ENCODE data around the gene CASZ1. TPM values are rescaled to one million over a fixed set of nuclear protein-coding genes. Genes with fewer than 3 reads are reported as not detected.

Gene CASZ1
- total and polyA plus RNA-seq, 10 donors: 0.73 to 14.5 (median 9.1) TPM

GRCh38 chr1:10775763-10776162 lies 20.7 kb downstream of the CASZ1 start:
- peaks cover 0 to 22% (median 0%) of the 10 kb centered on the region in 7 donors for H3K27me3 ChIP-seq (replicated peaks in 1 of 7)
- WGBS, 5 donors: 75 to 88% (median 81%) methylated on average over 9 of the region's 9 CpGs
- no peaks in the 10 kb centered on the region for H3K9me3 ChIP-seq
- no peak overlapping the region for H3K4me3 ChIP-seq
- TF ChIP-seq POLR2AphosphoS5 (IDR thresholded peaks at IDR 0.05): no peak
- TF ChIP-seq CTCF (IDR thresholded peaks at IDR 0.05 in 8 of 11, conservative IDR thresholded peaks at IDR 0.05 in 3 of 11): no peak
- TF ChIP-seq POLR2A (IDR thresholded peaks at IDR 0.05): no peak
- no peaks in the 10 kb centered on the region for H3K36me3 ChIP-seq
- H3K4me1 ChIP-seq: peaks cover 0 to 11% (median 0%) of the 10 kb centered on the region in 6 donors
- DNase-seq: peak; percentile 34
- intact Hi-C loops (cut with DNase I; ENCODE audit: low total_unique reads): no loop called here
- no peak overlapping the region for H3K27ac ChIP-seq

- Histone ChIP-seq H3K9me3 (no peaks in the 10 kb centered on the region), H3K4me1 (peaks cover 0 to 11% (median 0%) of the 10 kb centered on the region in 6 donors), H3K36me3 (no peaks in the 10 kb centered on the region), H3K27me3 (replicated peaks in 1 of 7) (peaks cover 0 to 25% (median 0%) of the 10 kb centered on the region in 7 donors), H3K27ac (no peak overlapping the region), H3K4me3 (no peak overlapping the region)
- WGBS, 5 donors: 82 to 96% (median 90%) methylated on average over 15 to 17 of the region's 17 CpGs
- intact Hi-C loops (cut with DNase I; ENCODE audit: low total_unique reads): no loop called here
- DNase-seq: peak; percentile 45
- TF ChIP-seq POLR2A (IDR thresholded peaks at IDR 0.05) (no peak), POLR2AphosphoS5 (IDR thresholded peaks at IDR 0.05) (no peak), CTCF (IDR thresholded peaks at IDR 0.05 in 8 of 11, conservative IDR thresholded peaks at IDR 0.05 in 3 of 11) (no peak)
Observed at GRCh38 chr1:10774615-10775310, 21.7 kb downstream of the CASZ1 start.

- intact Hi-C loops (cut with DNase I; ENCODE audit: low total_unique reads): no loop called here
- no peak overlapping the region for H3K27ac ChIP-seq
- H3K4me1 ChIP-seq: peaks cover 0 to 11% (median 0%) of the 10 kb centered on the region in 6 donors
- no peak overlapping the region for H3K4me3 ChIP-seq
- H3K36me3 ChIP-seq: no peaks in the 10 kb centered on the region
- no peaks in the 10 kb centered on the region for H3K9me3 ChIP-seq
- DNase-seq: peak; percentile 59
- WGBS, 5 donors: 75 to 86% (median 82%) methylated on average over 16 to 17 of the region's 17 CpGs
- TF ChIP-seq CTCF (IDR thresholded peaks at IDR 0.05 in 8 of 11, conservative IDR thresholded peaks at IDR 0.05 in 3 of 11) (no peak), POLR2A (IDR thresholded peaks at IDR 0.05) (no peak), POLR2AphosphoS5 (IDR thresholded peaks at IDR 0.05) (no peak)
- peaks cover 0 to 19% (median 0%) of the 10 kb centered on the region in 7 donors for H3K27me3 ChIP-seq (replicated peaks in 1 of 7)
Observed at GRCh38 chr1:10773851-10774614, 22.4 kb downstream of the CASZ1 start.

GRCh38 chr1:10773376-10773775 lies 23.1 kb downstream of the CASZ1 start:
- no peaks in the 10 kb centered on the region for H3K36me3 ChIP-seq
- TF ChIP-seq POLR2A (IDR thresholded peaks at IDR 0.05): no peak
- TF ChIP-seq POLR2AphosphoS5 (IDR thresholded peaks at IDR 0.05): no peak
- TF ChIP-seq CTCF (IDR thresholded peaks at IDR 0.05 in 8 of 11, conservative IDR thresholded peaks at IDR 0.05 in 3 of 11): no peak
- no peaks in the 10 kb centered on the region for H3K9me3 ChIP-seq
- no peak overlapping the region for H3K27ac ChIP-seq
- H3K4me1 ChIP-seq: peaks cover 0 to 11% (median 0%) of the 10 kb centered on the region in 6 donors
- no peak overlapping the region for H3K4me3 ChIP-seq
- intact Hi-C loops (cut with DNase I; ENCODE audit: low total_unique reads): no loop called here
- WGBS, 5 donors: 77 to 88% (median 84%) methylated on average over 12 of the region's 12 CpGs
- DNase-seq: no peak
- H3K27me3 ChIP-seq (replicated peaks in 1 of 7): peaks cover 0 to 19% (median 0%) of the 10 kb centered on the region in 7 donors

Data from spleen (tissue), 11 donors.